Activated CD8-positive, alpha-beta memory T cell treated with anti-CD3 and anti-CD28 coated beads for 48 hours (primary cell): ENCODE measurements around the gene WFDC6.

Experiments used
- DNase-seq, 3 experiments: peaks; one replicate each; pipeline ENCODE4 v3.0.0-alpha.2; 2020; ENCODE audit warnings: low read depth in 2 of 3, low spot score in 2 of 3

The WFDC6 gene

GRCh38 chr20:45518282-45518681 is 21.0 kb downstream of the WFDC6 start:
- DNase-seq: no peak

DNA sequence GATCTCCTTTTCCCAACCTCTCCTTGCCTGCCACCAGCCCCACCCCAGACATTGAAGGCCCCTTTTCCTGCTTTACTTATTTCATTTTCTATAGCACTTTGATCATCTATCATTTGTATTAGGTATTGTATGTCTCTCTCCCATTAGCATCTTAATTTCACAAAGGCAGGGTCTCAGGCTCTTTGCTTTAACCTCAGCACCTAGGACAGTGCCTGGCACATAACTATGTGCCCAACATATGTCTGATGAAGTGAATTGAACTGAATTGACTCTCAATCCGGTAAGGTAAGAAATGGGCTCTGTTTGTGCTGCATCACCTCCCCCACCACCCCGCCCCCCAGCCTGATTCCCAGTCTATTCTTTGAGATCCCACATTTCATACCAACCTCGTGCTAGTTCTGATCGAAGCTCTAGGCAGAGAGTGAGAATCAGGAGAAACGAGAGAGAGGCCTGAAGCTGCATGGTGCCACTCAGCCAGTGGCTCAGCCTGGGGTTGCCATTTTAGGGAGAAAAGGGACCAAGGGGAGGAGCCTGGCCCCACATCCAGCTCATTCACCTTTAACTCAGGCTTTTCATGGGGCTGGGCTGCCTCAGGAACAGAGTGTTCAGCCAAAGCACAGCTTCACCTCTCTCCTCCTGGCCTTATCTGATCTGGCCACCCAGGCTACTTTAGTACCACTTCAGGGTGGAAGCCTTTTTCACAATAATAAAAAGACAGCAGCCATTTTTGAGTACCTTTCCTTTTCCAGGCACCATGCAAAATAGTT is 24.0 kb downstream of the WFDC6 start, which contains the start of gene SPINT3:
Gene SPINT3 (minus strand): TSS at position 476 of the 767 bp plus-strand sequence. CDS start 14 bp downstream, at position 462.
- DNase-seq: no peak

GRCh38 chr20:45510242-45510862 is 28.9 kb downstream of the WFDC6 start:
- DNase-seq: no peak

- no peak for DNase-seq
Measured at GRCh38 chr20:45509091-45509490, 30.2 kb downstream of the WFDC6 start.

DNA sequence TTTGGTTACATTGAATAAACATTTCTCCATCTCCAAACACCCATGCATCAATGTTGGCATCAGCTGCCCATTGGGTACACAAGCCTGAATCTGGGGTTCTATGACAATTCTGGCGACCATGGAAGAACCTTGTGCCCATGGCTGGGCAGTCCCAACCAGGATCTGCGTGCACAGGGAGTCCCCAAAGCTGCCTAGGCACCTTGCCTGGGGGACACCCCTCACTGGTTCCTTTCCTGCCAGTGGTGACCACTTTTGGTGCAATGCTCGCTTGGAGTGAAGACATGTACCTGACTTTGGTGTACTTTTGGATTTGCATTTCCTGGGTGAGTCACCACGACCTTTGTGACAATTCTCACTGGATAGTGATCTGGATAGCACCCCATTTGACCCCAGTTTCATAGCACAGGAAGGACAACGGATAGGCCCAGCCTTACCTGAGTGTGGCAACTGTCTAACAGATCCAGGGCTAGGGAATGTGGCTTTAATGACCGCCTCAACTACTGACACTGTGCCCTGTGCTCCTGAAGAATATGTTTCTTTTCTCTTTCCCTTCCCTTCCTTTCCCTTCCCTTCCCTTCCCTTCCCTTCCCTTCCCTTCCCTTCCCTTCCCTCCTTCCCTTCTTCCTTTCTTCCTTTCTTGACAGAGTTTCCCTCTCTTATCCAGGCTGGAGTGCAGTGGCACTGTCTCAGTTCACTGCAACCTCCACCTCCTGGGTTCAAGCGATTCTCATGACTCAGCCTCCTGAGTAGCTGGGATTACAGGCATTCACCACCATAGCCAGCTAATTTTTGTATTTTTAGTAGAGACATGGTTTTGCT is 31.0 kb downstream of the WFDC6 start:
- DNase-seq: no peak

DNA sequence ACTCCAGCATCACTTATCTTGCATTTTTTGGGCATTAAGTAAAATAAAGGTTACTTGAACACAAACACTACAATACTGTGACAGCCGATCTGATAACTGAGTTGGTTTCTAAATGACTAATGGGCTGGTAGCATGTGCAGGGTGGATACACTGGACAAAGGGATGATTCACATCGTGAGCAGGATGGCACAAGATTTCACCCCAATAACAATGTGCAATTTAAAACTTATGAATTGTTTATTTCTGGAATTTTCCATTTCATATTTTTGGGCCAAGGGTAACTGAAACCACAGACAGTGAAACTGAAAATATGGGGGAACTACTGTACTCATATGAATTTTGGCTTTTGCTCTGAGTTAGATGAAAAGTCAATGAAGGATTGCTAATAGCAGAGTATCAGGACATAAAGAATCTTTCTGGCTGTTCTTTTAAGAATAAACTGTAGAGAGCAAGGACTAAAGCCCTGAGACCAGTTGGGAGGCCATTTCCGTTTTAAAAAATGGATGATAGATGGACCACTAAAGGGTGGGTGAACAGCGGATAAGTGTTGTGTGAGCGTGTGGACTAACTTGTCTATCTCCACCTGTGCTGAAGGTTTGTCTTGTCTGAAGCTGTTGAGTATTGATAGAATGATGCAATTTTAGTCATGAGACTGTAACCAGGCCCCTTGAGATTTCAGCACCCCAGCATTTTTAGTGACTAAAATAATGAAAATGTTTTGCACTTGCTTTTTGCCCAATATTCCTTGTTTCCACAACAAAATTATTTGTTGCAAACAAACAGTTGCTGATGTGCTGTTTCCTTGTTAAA is 32.1 kb downstream of the WFDC6 start:
- no peak for DNase-seq

GRCh38 chr20:45506398-45506797 is 32.9 kb downstream of the WFDC6 start:
- no peak for DNase-seq

GRCh38 chr20:45503403-45503802 is 35.9 kb downstream of the WFDC6 start:
- no peak for DNase-seq

- DNase-seq: no peak
Measured at GRCh38 chr20:45502561-45502960, 36.7 kb downstream of the WFDC6 start.

- DNase-seq: no peak
Measured at GRCh38 chr20:45501600-45501999, 37.7 kb downstream of the WFDC6 start.

DNA sequence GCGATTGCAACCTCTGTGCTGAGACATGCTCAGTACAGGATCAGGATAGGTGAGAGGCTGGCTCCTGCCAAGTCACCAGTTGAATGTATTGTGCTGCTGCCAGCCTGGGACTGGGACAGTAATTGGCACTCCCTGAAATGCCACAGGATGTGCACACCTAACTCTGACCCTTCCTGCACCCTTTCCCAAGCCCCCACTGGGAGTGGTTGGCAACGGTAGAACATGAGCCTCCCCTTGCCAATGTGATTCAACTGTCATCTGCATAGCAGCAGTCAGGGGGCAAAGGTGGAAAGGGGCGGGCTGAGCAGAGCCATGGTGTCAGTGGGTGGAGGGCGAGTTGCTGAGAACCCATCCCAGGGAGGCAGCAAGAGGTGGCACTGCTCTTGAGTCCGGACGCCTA is 39.3 kb downstream of the WFDC6 start:
- DNase-seq: no peak

DNA sequence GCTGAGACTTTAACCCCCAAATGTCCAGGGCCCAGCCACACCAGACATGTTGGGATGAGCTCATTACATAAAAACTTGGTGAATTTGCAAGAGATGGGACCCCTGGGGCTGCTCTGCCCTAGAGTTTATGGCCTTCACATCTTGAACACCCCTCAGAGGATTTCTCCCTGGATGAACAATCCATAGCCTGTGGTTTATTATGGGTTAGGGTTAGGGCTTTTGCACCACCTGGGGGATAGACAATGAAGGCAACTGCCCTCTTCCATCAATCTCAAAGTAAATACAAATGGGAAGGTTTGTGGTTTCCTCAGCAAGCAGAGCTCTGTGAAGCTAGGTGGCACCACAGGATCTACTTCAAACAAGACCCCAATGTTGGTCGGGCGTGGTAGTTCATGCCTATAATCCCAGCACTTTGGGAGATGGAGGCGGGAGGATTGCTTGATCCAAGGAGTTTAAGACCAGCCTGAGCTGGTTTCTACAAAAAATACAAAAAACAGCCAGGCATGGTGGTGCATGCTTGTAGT is 41.2 kb downstream of the WFDC6 start:
- no peak for DNase-seq

- no peak for DNase-seq
Measured at GRCh38 chr20:45496166-45496565, 43.1 kb downstream of the WFDC6 start.

GRCh38 chr20:45495501-45495941 is 43.8 kb downstream of the WFDC6 start:
- no peak for DNase-seq

DNA sequence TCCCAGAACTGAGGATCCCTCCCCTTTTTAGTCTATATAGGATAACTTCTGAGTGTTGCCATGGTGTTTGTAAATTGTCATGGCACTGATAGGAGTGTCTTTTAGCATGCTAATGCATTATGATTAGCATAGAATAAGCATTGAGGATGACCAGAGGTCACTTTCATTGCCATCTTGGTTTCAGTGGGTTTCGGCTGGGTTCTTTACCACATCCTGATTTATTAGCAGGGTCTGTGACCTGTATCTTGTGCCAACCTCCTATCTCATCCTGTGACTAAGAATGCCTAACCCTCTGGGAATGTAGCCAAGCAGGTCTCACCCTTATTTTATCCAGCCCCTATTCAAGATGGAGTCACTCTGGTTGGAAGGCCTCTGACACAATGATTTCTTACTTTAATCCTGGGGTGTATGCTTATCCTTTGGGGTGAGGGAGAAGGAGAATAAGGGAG is 50.2 kb downstream of the WFDC6 start:
- no peak for DNase-seq

DNA sequence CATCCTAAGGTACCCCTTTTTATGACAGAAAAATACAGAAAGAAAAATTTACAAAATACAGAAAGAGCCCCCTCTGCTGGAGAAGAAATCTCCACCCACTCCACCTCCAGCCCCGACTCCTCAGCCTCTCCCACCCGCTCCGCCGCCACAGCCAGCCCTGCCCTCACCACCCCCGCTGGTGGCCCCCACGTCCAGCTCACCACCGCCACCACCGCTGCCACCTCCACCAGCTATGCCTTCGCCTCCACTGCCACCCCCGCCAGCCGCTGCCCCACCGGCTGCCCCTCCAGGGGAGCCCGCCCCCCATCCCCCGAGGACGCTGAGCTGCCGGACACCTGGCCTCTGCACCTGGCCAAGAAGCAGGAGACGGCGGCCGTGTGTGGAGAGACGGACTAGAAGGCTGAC is 52.0 kb downstream of the WFDC6 start:
- DNase-seq: no peak

DNA sequence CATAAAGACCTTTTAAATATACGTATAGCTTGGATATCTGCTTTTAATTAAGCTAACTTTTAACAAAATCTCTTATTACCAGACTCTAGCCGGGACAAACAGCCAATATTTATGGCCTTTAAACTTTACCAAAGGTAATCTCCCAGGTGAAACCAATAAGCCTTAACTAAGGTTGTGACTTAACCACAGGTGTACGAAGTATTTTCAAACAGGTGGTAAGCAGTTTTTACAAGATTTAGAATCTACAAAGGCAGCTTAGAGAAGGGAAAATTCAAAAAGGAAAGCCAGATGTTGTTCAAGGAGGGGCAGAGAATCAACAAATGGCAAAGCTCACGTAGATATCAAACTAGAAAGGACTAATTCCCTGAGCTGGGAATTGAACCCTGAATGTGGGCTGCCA is 53.9 kb downstream of the WFDC6 start:
- no peak for DNase-seq

- no peak for DNase-seq
Measured at GRCh38 chr20:45484676-45485075, 54.6 kb downstream of the WFDC6 start.
